HL-60 (cell line): ENCODE measurements around the gene ZNF652.

ENCODE experiments used
- POLR2AphosphoS5 ChIP-seq: IDR thresholded peaks from 2 replicates; pipeline ENCODE4 v1.6.1; 2012; ENCODE audit warnings: low read depth
- TF ChIP-seq, protein P1 (sequence below): IDR thresholded peaks from one replicate; pipeline ENCODE4 v1.5.1; 2011; ENCODE audit warnings: low read length, control low read depth, inconsistent platforms; ENCODE audit not compliant: insufficient read depth

DNA sequence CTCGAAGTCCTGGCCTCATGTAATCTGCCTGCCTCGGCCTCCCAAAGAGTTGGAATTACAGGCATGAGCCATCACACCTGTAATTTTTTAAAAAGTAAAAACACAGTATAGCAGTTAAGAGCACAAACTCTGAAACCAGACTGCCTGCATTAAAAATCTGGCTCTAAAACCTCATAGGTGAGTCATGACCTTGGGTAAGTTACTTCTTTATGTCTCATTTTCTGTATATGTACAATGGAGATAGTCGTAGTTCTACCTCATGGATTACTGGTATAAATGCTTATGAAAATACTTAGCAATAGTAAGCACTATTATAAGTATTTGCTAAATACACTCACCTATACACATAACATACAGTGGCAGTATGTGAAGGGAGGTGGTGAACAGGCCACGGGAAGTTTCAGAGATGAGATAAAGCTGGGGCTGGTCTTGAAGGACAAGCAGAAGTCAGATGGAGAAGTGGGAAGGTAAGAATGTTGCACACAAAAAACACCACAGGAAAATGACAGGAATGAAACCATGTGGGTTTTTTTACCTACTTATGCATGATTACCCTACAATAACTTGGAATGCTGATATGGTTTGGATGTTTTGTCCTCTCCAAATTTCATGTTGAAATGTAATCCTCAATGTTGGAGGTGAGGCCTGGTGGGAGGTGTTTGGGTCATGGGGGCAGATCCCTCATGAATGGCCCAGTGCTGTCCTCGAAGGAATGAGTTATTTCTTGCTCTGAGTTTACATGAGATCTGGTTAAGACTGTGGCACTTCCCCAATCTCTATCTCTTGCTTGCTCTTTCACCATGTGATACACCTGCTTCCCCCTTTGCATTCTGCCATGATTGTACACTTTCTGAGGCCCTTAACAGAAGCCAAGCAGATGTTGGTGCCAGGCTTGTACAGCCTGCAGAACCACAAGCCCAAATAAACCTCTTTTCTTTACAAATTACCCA lies 33.9 kb downstream of the ZNF652 start:
- TF ChIP-seq, protein P1, sequence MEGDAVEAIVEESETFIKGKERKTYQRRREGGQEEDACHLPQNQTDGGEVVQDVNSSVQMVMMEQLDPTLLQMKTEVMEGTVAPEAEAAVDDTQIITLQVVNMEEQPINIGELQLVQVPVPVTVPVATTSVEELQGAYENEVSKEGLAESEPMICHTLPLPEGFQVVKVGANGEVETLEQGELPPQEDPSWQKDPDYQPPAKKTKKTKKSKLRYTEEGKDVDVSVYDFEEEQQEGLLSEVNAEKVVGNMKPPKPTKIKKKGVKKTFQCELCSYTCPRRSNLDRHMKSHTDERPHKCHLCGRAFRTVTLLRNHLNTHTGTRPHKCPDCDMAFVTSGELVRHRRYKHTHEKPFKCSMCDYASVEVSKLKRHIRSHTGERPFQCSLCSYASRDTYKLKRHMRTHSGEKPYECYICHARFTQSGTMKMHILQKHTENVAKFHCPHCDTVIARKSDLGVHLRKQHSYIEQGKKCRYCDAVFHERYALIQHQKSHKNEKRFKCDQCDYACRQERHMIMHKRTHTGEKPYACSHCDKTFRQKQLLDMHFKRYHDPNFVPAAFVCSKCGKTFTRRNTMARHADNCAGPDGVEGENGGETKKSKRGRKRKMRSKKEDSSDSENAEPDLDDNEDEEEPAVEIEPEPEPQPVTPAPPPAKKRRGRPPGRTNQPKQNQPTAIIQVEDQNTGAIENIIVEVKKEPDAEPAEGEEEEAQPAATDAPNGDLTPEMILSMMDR: no peak
- peak; percentile 65; the same call in 1 of the 2 replicates for TF ChIP-seq POLR2AphosphoS5
